K562 (cell line): Measurements from ENCODE around the gene DRD2. TPM values are rescaled to one million over a fixed set of nuclear protein-coding genes. Genes with fewer than 3 reads are reported as not detected.

Experiments used
- ATAC-seq: fragments of 200-7000 bp; cut with Tn5 transposase; 3 replicates; pipeline ENCODE4 v1.9.1; 2020; ENCODE audit warnings: moderate library complexity
- BruUV-seq: library from RNA; stranded (reverse); fragments of 400-500 nt; replicated peaks from 2 replicates; lab custom pipeline; 2021; lab: Mats Ljungman, UMichigan
- CTCF ChIA-PET: fragments of 300-600 bp; formaldehyde crosslinking; extraction: SDS; loops from one replicate; lab custom pipeline; 2021; ENCODE audit warnings: low intra/inter-chr PET ratio; lab: Yijun Ruan, JAX
- POLR2A ChIA-PET: fragments of 300-600, 350-650 bp; sonication (Branson Sonifier 250); formaldehyde crosslinking; extraction: SDS; loops from one replicate; lab custom pipeline; 2021; ENCODE audit warnings: antibody characterized with exemption, inconsistent platforms; lab: Yijun Ruan, JAX
- DNase-seq, 4 experiments: peaks; one replicate each; pipeline versions ENCODE4 v3.0.0 to v3.0.0-alpha.2; 2011 to 2018; ENCODE audit warnings: low spot score in 3 of 4, mixed read lengths in 3 of 4; ENCODE audit errors: extremely low read depth in 1 of 4
- FAIRE-seq: peaks from 2 replicates; lab custom pipeline; 2011; peaks lifted over from hg19 to GRCh38; lab: Jason Lieb, UNC
- H2AFZ ChIP-seq: 2 replicates; pipeline ENCODE4 v1.6.0; 2011; ENCODE audit warnings: low read depth, low read length, control low read depth, inconsistent platforms
- H3K27ac ChIP-seq: fragments of 200-600 bp; 3 replicates; pipeline ENCODE4 v1.8.0; 2011; ENCODE audit warnings: low read depth, mild to moderate bottlenecking, control low read depth, inconsistent platforms, low read length, moderate library complexity, mixed read lengths; ENCODE audit errors: extremely low read depth
- H3K27me3 ChIP-seq, 2 experiments: fragments of 300-600 bp in 1 of 2; 2 replicates in 1 of 2; 3 replicates in 1 of 2; pipeline versions ENCODE4 v1.6.0 to v1.8.0; 2011; ENCODE audit warnings: inconsistent platforms in 2 of 2, low read length in 2 of 2, mild to moderate bottlenecking in 1 of 2, mixed read lengths in 1 of 2, moderate library complexity in 1 of 2; ENCODE audit not compliant: control insufficient read depth in 2 of 2, insufficient read depth in 2 of 2
- H3K36me3 ChIP-seq: fragments of 300-600 bp; 3 replicates; pipeline ENCODE4 v1.8.0; 2011; ENCODE audit warnings: mild to moderate bottlenecking, low read length, inconsistent platforms; ENCODE audit not compliant: control insufficient read depth, insufficient read depth
- H3K4me1 ChIP-seq, 2 experiments: fragments of 200-600 bp in 1 of 2; replicated peaks in 1 of 2; 2 replicates in 1 of 2; 3 replicates in 1 of 2; pipeline versions ENCODE4 v1.5.1 to v1.8.0; 2011; ENCODE audit warnings: inconsistent platforms in 2 of 2, low read length in 2 of 2, mild to moderate bottlenecking in 1 of 2, mixed read lengths in 1 of 2, moderate library complexity in 1 of 2; ENCODE audit not compliant: control insufficient read depth in 2 of 2, insufficient read depth in 2 of 2
- H3K4me2 ChIP-seq: 2 replicates; pipeline ENCODE4 v1.6.1; 2011; ENCODE audit warnings: low read length, control low read depth, inconsistent platforms, mixed read lengths; ENCODE audit not compliant: insufficient read depth
- H3K4me3 ChIP-seq: fragments of 200-600 bp; sonication (generic), shearing (Covaris generic); 2 replicates; pipeline ENCODE4 v1.5.1; 2016; ENCODE audit warnings: control low read depth, inconsistent platforms
- H3K79me2 ChIP-seq: fragments of 200-600 bp; 3 replicates; pipeline ENCODE4 v1.8.0; 2011; ENCODE audit warnings: low read length, inconsistent platforms; ENCODE audit not compliant: control insufficient read depth, insufficient read depth
- H3K9ac ChIP-seq, 2 experiments: 2 replicates each; pipeline versions ENCODE4 v1.6.0 to v1.6.1; 2011; ENCODE audit warnings: low read depth in 2 of 2, low read length in 2 of 2, control low read depth in 1 of 2, inconsistent platforms in 1 of 2, mild to moderate bottlenecking in 1 of 2, mixed read lengths in 1 of 2; ENCODE audit not compliant: insufficient read depth in 1 of 2
- H3K9me1 ChIP-seq: one replicate; pipeline ENCODE4 v1.6.0; 2011; ENCODE audit warnings: inconsistent platforms, mild to moderate bottlenecking, low read length, moderate library complexity; ENCODE audit not compliant: control insufficient read depth, insufficient read depth
- H3K9me3 ChIP-seq: replicated peaks from 2 replicates; pipeline ENCODE4 v1.5.1; 2011; ENCODE audit warnings: low read depth, low read length, inconsistent platforms; ENCODE audit not compliant: control insufficient read depth, insufficient read depth
- H4K20me1 ChIP-seq: replicated peaks from 2 replicates; pipeline ENCODE4 v1.6.1; 2011; ENCODE audit warnings: low read length, inconsistent platforms, mixed read lengths; ENCODE audit not compliant: control insufficient read depth, insufficient read depth
- ARID1B ChIP-seq: fragments of 450-650 bp; IDR thresholded peaks from 2 replicates; pipeline ENCODE4 v1.6.1; 2016; ENCODE audit warnings: antibody characterized with exemption, mild to moderate bottlenecking, inconsistent platforms
- CEBPB ChIP-seq: fragments of 450-650 bp; IDR thresholded peaks from 2 replicates; pipeline ENCODE4 v1.6.1; 2016; ENCODE audit warnings: missing genetic modification characterization, missing compliant biosample characterization
- CEBPG ChIP-seq, 3 experiments: fragments of 200-800 bp in 1 of 3; sonication (Bioruptor generic) in 1 of 3; sonication (generic) in 1 of 3; formaldehyde crosslinking in 1 of 3; IDR thresholded peaks in 2 of 3; conservative IDR thresholded peaks in 1 of 3; 2 replicates each; pipeline versions ENCODE4 v1.6.1 to v1.8.0; 2016 to 2022; ENCODE audit warnings: missing compliant biosample characterization in 2 of 3, missing genetic modification characterization in 2 of 3, mild to moderate bottlenecking in 1 of 3, missing genetic modification reagents in 1 of 3
- CREM ChIP-seq: IDR thresholded peaks from 2 replicates; pipeline ENCODE4 v1.6.1; 2014; ENCODE audit warnings: antibody characterized with exemption, low read depth
- RCOR1 ChIP-seq, 2 experiments: IDR thresholded peaks; 2 replicates each; pipeline ENCODE4 v1.6.1; 2012; ENCODE audit warnings: low read depth in 2 of 2, low read length in 2 of 2, borderline replicate concordance in 1 of 2, improper control_type of control experiment in 1 of 2
- SMARCB1 ChIP-seq: IDR thresholded peaks from 2 replicates; pipeline ENCODE4 v1.6.1; 2011; ENCODE audit warnings: improper control_type of control experiment, low read depth; ENCODE audit not compliant: insufficient read length
- ZBTB1 ChIP-seq: sonication (generic); formaldehyde crosslinking; IDR thresholded peaks from 2 replicates; pipeline ENCODE4 v1.8.1; 2023; ENCODE audit warnings: missing genetic modification reagents, low read depth, mild to moderate bottlenecking, borderline replicate concordance
- ZNF3 ChIP-seq: fragments of 250-450 bp; sonication (Bioruptor Pico); IDR thresholded peaks from 2 replicates; pipeline ENCODE4 v1.5.0; 2021; ENCODE audit warnings: mild to moderate bottlenecking, moderate library complexity
- WGBS: fragments of 100-300 bp; shearing (Covaris generic); methylation state at CpG from one replicate; pipeline ENCODE4 v1.1.6; 2016; ENCODE audit warnings: low coverage, mixed read lengths; ENCODE audit not compliant: insufficient coverage; ENCODE audit errors: missing lambda C conversion rate; 5-methylcytosine and 5-hydroxymethylcytosine counted together
- in situ Hi-C: fragments of 300-500 bp; cut with MboI; formaldehyde crosslinking; loops from 4 replicates; pipeline ENCODE4 v1.15.0; 2018; ENCODE audit warnings: inconsistent platforms, mixed read lengths
- intact Hi-C: fragments of 100-400 bp; cut with micrococcal nuclease; formaldehyde crosslinking; loops from 2 replicates; pipeline ENCODE4 v1.14.2; 2022
- polyA plus RNA-seq, 8 experiments: library from polyadenylated mRNA; depleted of rRNA in 4 of 8; stranded (reverse) in 5 of 8; unstranded in 3 of 8; fragments of >200 nt; fragmentation: Nextera tagmentation in 2 of 8; fragmentation: Illumina TruSeq in 1 of 8; extraction: Ambion mirVana in 2 of 8; extraction: Trizol in 1 of 8; gene quantifications; 2 replicates each; pipeline versions ENCODE4 v1.2.1 to v1.2.3, GENCODE V29; 2011 to 2014; ENCODE audit warnings: inconsistent platforms in 1 of 8, missing spikeins in 1 of 8
- total RNA-seq, 7 experiments: library from RNA; depleted of rRNA in 6 of 7; stranded (reverse); fragments of >200 nt in 6 of 7; fragmentation: Illumina TruSeq in 2 of 7; extraction: Trizol in 2 of 7; gene quantifications; 2 replicates each; pipeline versions ENCODE4 v1.2.1 to v1.2.3, GENCODE V29; 2011 to 2021; ENCODE audit warnings: low replicate concordance in 1 of 7
- TF ChIP-seq, protein P1 (sequence below): sonication (generic); formaldehyde crosslinking; IDR thresholded peaks from 2 replicates; pipeline ENCODE4 v1.8.0; 2023; ENCODE audit warnings: mild to moderate bottlenecking, missing genetic modification reagents

Gene DRD2
- total and polyA plus RNA-seq, 9 of the 15 experiments (the other 6 are each of a cell fraction or from before 2014, with no cell fraction given) = not detected

- H4K20me1 ChIP-seq = no peaks in the 10 kb centered on the region
- BruUV-seq = no TSS peak
- H3K9ac ChIP-seq = no peak overlapping the region
- no peak for DNase-seq
- in situ Hi-C loops = no loop called here
- H3K9me3 ChIP-seq = no peaks in the 10 kb centered on the region
- TF ChIP-seq SMARCB1 = no peak
- no peak for TF ChIP-seq ZBTB1 (CRISPR knock-in tag)
- no peak for TF ChIP-seq CREM
- no peak for TF ChIP-seq CEBPG (CRISPR knock-in tag; IDR thresholded peaks at IDR 0.05)
- TF ChIP-seq CEBPG (tag; conservative IDR thresholded peaks at IDR 0.05 in 1 of 2, IDR thresholded peaks at IDR 0.05 in 1 of 2) = peak in 1 of 2 experiments; percentile 49; a peak in 2 of 4 replicates
- TF ChIP-seq ARID1B = no peak
- no peak for TF ChIP-seq RCOR1 (IDR thresholded peaks at IDR 0.05; ENCODE audit: borderline replicate concordance in 1 of 2, low read depth in 2 of 2, low read length in 2 of 2)
- TF ChIP-seq CEBPB (tag) = peak; percentile 35; the same call in 1 of the 2 replicates
- no peak for TF ChIP-seq ZNF3 (CRISPR knock-in tag)
- TF ChIP-seq, protein P1, sequence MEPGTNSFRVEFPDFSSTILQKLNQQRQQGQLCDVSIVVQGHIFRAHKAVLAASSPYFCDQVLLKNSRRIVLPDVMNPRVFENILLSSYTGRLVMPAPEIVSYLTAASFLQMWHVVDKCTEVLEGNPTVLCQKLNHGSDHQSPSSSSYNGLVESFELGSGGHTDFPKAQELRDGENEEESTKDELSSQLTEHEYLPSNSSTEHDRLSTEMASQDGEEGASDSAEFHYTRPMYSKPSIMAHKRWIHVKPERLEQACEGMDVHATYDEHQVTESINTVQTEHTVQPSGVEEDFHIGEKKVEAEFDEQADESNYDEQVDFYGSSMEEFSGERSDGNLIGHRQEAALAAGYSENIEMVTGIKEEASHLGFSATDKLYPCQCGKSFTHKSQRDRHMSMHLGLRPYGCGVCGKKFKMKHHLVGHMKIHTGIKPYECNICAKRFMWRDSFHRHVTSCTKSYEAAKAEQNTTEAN (CRISPR knock-in tag) = no peak
- TF ChIP-seq, all 486 proteins: peak for 2
- Histone ChIP-seq H3K4me3 (no peak overlapping the region), H3K27me3 (peaks cover 12 to 50% of the 10 kb centered on the region in 2 experiments; a peak in 4 of 5 replicates), H3K9me1 (no peaks in the 10 kb centered on the region), H3K4me1 (peaks cover 0 to 7% of the 10 kb centered on the region in 2 experiments; a peak in 1 of 5 replicates), H3K36me3 (no peaks in the 10 kb centered on the region), H3K27ac (no peak overlapping the region), H3K4me2 (no peak overlapping the region), H3K79me2 (no peaks in the 10 kb centered on the region), H2AFZ (no peak overlapping the region)
- no peak for ATAC-seq
- intact Hi-C loops = no loop called here
- WGBS = 0% methylated on average over 3 of the region's 3 CpGs
- ChIA-PET POLR2A (no interaction called here), CTCF (no interaction called here)
- FAIRE-seq = no peak
These were observed 82.8 kb downstream of the DRD2 start for GRCh38 chr11:113392236-113392921.
